Kidney (tissue), 14 donors: Measurements from ENCODE around the gene GP5. TPM values are rescaled to one million over a fixed set of nuclear protein-coding genes. Genes with fewer than 3 reads are reported as not detected.
A peak's percentile ranks its signal among the peaks of the same experiment; 100 is the strongest.

ENCODE experiments used
- DNase-seq, 5 donors: peaks; one replicate each; pipeline ENCODE4 v3.0.0-alpha.2; 2013 to 2020
- FAIRE-seq: peaks from 2 replicates; lab custom pipeline; 2012; peaks lifted over from hg19 to GRCh38; lab: Jason Lieb, UNC
- H3K27ac ChIP-seq, 2 donors: one replicate each; pipeline ENCODE4 v1.7.0; 2013; ENCODE audit warnings: low read depth in 2 of 2, low read length in 2 of 2, inconsistent platforms in 1 of 2
- H3K27me3 ChIP-seq: one replicate; pipeline ENCODE4 v1.7.1; 2013; ENCODE audit warnings: low read length, inconsistent platforms; ENCODE audit not compliant: control insufficient read depth, insufficient read depth
- H3K36me3 ChIP-seq, 3 donors: one replicate each; pipeline versions ENCODE4 v1.7.0 to v1.7.1; 2013; ENCODE audit warnings: low read length in 3 of 3, control low read depth in 1 of 3, inconsistent platforms in 1 of 3; ENCODE audit not compliant: insufficient read depth in 3 of 3, control insufficient read depth in 2 of 3
- H3K4me1 ChIP-seq, 3 donors: one replicate each; pipeline versions ENCODE4 v1.7.0 to v1.7.1; 2013; ENCODE audit warnings: low read length in 3 of 3, inconsistent platforms in 1 of 3, low read depth in 1 of 3; ENCODE audit not compliant: control insufficient read depth in 2 of 3, insufficient read depth in 2 of 3
- H3K4me3 ChIP-seq, 3 donors: one replicate each; pipeline versions ENCODE4 v1.7.0 to v1.8.1; 2013; ENCODE audit warnings: low read length in 3 of 3, control low read depth in 1 of 3, inconsistent platforms in 1 of 3
- H3K9ac ChIP-seq, 3 donors: one replicate each; pipeline versions ENCODE4 v1.7.0 to v1.7.1; 2013; ENCODE audit warnings: low read length in 3 of 3, control low read depth in 1 of 3, inconsistent platforms in 1 of 3
- H3K9me3 ChIP-seq, 3 donors: one replicate each; pipeline versions ENCODE4 v1.7.0 to v1.7.1; 2013; ENCODE audit warnings: low read length in 3 of 3, control low read depth in 1 of 3, inconsistent platforms in 1 of 3; ENCODE audit not compliant: control insufficient read depth in 2 of 3, insufficient read depth in 1 of 3
- CTCF ChIP-seq: IDR thresholded peaks from 3 replicates; pipeline ENCODE4 v1.5.1; 2012; ENCODE audit warnings: mild to moderate bottlenecking, moderate library complexity, borderline replicate concordance; ENCODE audit not compliant: insufficient read depth; ENCODE audit errors: extremely low read depth
- intact Hi-C: fragments of 100-400 bp; cut with DNase I; formaldehyde crosslinking; loops from one replicate; pipeline ENCODE4 v1.11.1; 2022
- polyA plus RNA-seq: library from polyadenylated mRNA; stranded (reverse); fragments of 350-450 nt; fragmentation: Illumina TruSeq; extraction: RNeasy Lipid Tissue Mini Kit (QIAGEN cat#74804); gene quantifications from one replicate; pipeline ENCODE4 v1.2.3, GENCODE V29; 2014; ENCODE audit warnings: low read depth, low replicate concordance; ENCODE audit not compliant: insufficient read depth
- total RNA-seq: library from RNA; stranded (reverse); fragmentation: NEBNext Ultra II Directional; extraction: Animal tissue kit (Norgen Biotek cat#: 25700); gene quantifications from one replicate; pipeline ENCODE4 v1.2.1, GENCODE V29; 2021
- donor health status: control.
- donor health status: control.
- donor health status: control.
- donor health status: control.
- donor health status: control.
- donor health status: DM: yes; HTN: yes; CAD: no.
- donor health status: Normal renal cell carcinoma (clear cell type).

The GP5 gene
- total and polyA plus RNA-seq, 2 donors from 2014 or later, result 0.22 TPM; not detected in 1

- H3K4me1 ChIP-seq, result no peaks in the 10 kb centered on the region
- no peak overlapping the region for H3K27ac ChIP-seq
- peaks cover 8 to 34% (median 28%) of the 10 kb centered on the region in 3 donors for H3K36me3 ChIP-seq
- FAIRE-seq (no peak), DNase-seq (no peak)
- H3K4me3 ChIP-seq, result no peak overlapping the region
- intact Hi-C loops, result no loop called here
- no peaks in the 10 kb centered on the region for H3K9me3 ChIP-seq
- H3K27me3 ChIP-seq, result no peaks in the 10 kb centered on the region
- TF ChIP-seq CTCF, result no peak
- no peak overlapping the region for H3K9ac ChIP-seq
Observed at GRCh38 chr3:194440756-194441155, 41.7 kb upstream of the GP5 start.

GRCh38 chr3:194439881-194440550 lies 41.0 kb upstream of the GP5 start:
- Histone ChIP-seq H3K27me3 (no peaks in the 10 kb centered on the region), H3K4me1 (no peaks in the 10 kb centered on the region), H3K4me3 (no peak overlapping the region), H3K27ac (no peak overlapping the region), H3K36me3 (peaks cover 10 to 35% (median 32%) of the 10 kb centered on the region in 3 donors), H3K9me3 (no peaks in the 10 kb centered on the region), H3K9ac (no peak overlapping the region)
- no peak for TF ChIP-seq CTCF
- FAIRE-seq (no peak), DNase-seq (peak in 2 of 5 donors; percentile 20 to 29)
- intact Hi-C loops, result no loop called here

- Histone ChIP-seq H3K4me3 (no peak overlapping the region), H3K4me1 (no peaks in the 10 kb centered on the region), H3K27ac (no peak overlapping the region), H3K9me3 (no peaks in the 10 kb centered on the region), H3K9ac (no peak overlapping the region), H3K27me3 (no peaks in the 10 kb centered on the region), H3K36me3 (peaks cover 16 to 42% (median 37%) of the 10 kb centered on the region in 3 donors)
- DNase-seq (no peak), FAIRE-seq (no peak)
- TF ChIP-seq CTCF, result no peak
- intact Hi-C loops, result no loop called here
Observed at GRCh38 chr3:194434503-194434902, 35.4 kb upstream of the GP5 start.

- Histone ChIP-seq H3K4me1 (no peaks in the 10 kb centered on the region), H3K4me3 (no peak overlapping the region), H3K9me3 (no peaks in the 10 kb centered on the region), H3K27ac (no peak overlapping the region), H3K27me3 (no peaks in the 10 kb centered on the region), H3K9ac (no peak overlapping the region), H3K36me3 (peaks cover 13 to 37% (median 32%) of the 10 kb centered on the region in 3 donors)
- no peak for TF ChIP-seq CTCF
- FAIRE-seq, result no peak
- intact Hi-C loops, result no loop called here
- no peak for DNase-seq
Observed at GRCh38 chr3:194431554-194431953, 32.5 kb upstream of the GP5 start.
